ENCODE results near the gene IL13.

IL13 gene

GRCh38 chr5:132687995-132688394, 30.0 kb downstream of the IL13 start:
- H3K9me2 ChIP-seq (replicated peaks; ENCODE audit: control insufficient read depth, low read length): no peaks in the 10 kb centered on the region
- no peaks in the 10 kb centered on the region for H3K36me3 ChIP-seq (ENCODE audit: control insufficient read depth, low read length)
- no peaks in the 10 kb centered on the region for H3K27me3 ChIP-seq (ENCODE audit: control insufficient read depth, low read length)
- no peak for TF ChIP-seq EZH2phosphoT487 (IDR thresholded peaks at IDR 0.05; ENCODE audit: borderline replicate concordance, low read length)
- TF ChIP-seq, protein P1, sequence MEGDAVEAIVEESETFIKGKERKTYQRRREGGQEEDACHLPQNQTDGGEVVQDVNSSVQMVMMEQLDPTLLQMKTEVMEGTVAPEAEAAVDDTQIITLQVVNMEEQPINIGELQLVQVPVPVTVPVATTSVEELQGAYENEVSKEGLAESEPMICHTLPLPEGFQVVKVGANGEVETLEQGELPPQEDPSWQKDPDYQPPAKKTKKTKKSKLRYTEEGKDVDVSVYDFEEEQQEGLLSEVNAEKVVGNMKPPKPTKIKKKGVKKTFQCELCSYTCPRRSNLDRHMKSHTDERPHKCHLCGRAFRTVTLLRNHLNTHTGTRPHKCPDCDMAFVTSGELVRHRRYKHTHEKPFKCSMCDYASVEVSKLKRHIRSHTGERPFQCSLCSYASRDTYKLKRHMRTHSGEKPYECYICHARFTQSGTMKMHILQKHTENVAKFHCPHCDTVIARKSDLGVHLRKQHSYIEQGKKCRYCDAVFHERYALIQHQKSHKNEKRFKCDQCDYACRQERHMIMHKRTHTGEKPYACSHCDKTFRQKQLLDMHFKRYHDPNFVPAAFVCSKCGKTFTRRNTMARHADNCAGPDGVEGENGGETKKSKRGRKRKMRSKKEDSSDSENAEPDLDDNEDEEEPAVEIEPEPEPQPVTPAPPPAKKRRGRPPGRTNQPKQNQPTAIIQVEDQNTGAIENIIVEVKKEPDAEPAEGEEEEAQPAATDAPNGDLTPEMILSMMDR (IDR thresholded peaks at IDR 0.05; ENCODE audit: low read depth, low read length, poor library complexity, severe bottlenecking): no peak
- peak overlapping the region; percentile 55; the same call in 1 of the 2 replicates for H3K27ac ChIP-seq (ENCODE audit: low read depth, low read length)
- peaks cover 37% of the 10 kb centered on the region for H3K4me1 ChIP-seq (ENCODE audit: control insufficient read depth, low read length)
- no peaks in the 10 kb centered on the region for H3K79me2 ChIP-seq (ENCODE audit: control insufficient read depth, low read length)
- H3K9me3 ChIP-seq (ENCODE audit: control insufficient read depth, insufficient read depth, low read length): no peaks in the 10 kb centered on the region
- H3K4me3 ChIP-seq (ENCODE audit: low read length): no peak overlapping the region
- no peaks in the 10 kb centered on the region for H4K20me1 ChIP-seq (ENCODE audit: control insufficient read depth, insufficient read depth, low read depth, low read length)
- peak overlapping the region; percentile 52; the same call in 1 of the 2 replicates for H3K4me2 ChIP-seq (ENCODE audit: low read length)
- no peaks in the 10 kb centered on the region for H3F3A ChIP-seq (ENCODE audit: control insufficient read depth, insufficient read depth)

- Histone ChIP-seq H4K20me1 (ENCODE audit: control insufficient read depth, insufficient read depth, low read depth, low read length) (no peaks in the 10 kb centered on the region), H3K27me3 (ENCODE audit: control insufficient read depth, low read length) (no peaks in the 10 kb centered on the region), H3K4me3 (ENCODE audit: low read length) (peak overlapping the region; percentile 13; the same call in 1 of the 2 replicates), H3K27ac (ENCODE audit: low read depth, low read length) (peak overlapping the region; percentile 55), H3F3A (ENCODE audit: control insufficient read depth, insufficient read depth) (no peaks in the 10 kb centered on the region), H3K9me3 (ENCODE audit: control insufficient read depth, insufficient read depth, low read length) (no peaks in the 10 kb centered on the region), H3K36me3 (ENCODE audit: control insufficient read depth, low read length) (no peaks in the 10 kb centered on the region), H3K79me2 (ENCODE audit: control insufficient read depth, low read length) (no peaks in the 10 kb centered on the region), H3K9me2 (replicated peaks; ENCODE audit: control insufficient read depth, low read length) (no peaks in the 10 kb centered on the region), H3K4me2 (ENCODE audit: low read length) (peak overlapping the region; percentile 52), H3K4me1 (ENCODE audit: control insufficient read depth, low read length) (peaks cover 36% of the 10 kb centered on the region)
- no peak for TF ChIP-seq EZH2phosphoT487 (IDR thresholded peaks at IDR 0.05; ENCODE audit: borderline replicate concordance, low read length)
- TF ChIP-seq, protein P1 (IDR thresholded peaks at IDR 0.05; ENCODE audit: low read depth, low read length, poor library complexity, severe bottlenecking): no peak
These were observed 30.8 kb downstream of the IL13 start for GRCh38 chr5:132688536-132689339.

GRCh38 chr5:132689513-132689912, 31.5 kb downstream of the IL13 start:
- H3F3A ChIP-seq (ENCODE audit: control insufficient read depth, insufficient read depth): no peaks in the 10 kb centered on the region

More at GRCh38 chr5:132689513-132689912, 31.5 kb downstream of the IL13 start:
- Histone ChIP-seq H3K36me3 (ENCODE audit: control insufficient read depth, low read length) (no peaks in the 10 kb centered on the region), H3K4me3 (ENCODE audit: low read length) (peak overlapping the region; percentile 13; the same call in 1 of the 2 replicates), H4K20me1 (ENCODE audit: control insufficient read depth, insufficient read depth, low read depth, low read length) (no peaks in the 10 kb centered on the region), H3K27ac (ENCODE audit: low read depth, low read length) (peak overlapping the region; percentile 55), H3K27me3 (ENCODE audit: control insufficient read depth, low read length) (no peaks in the 10 kb centered on the region), H3K4me1 (ENCODE audit: control insufficient read depth, low read length) (peaks cover 36% of the 10 kb centered on the region), H3K4me2 (ENCODE audit: low read length) (peak overlapping the region; percentile 52), H3K9me3 (ENCODE audit: control insufficient read depth, insufficient read depth, low read length) (no peaks in the 10 kb centered on the region), H3K9me2 (replicated peaks; ENCODE audit: control insufficient read depth, low read length) (no peaks in the 10 kb centered on the region), H3K79me2 (ENCODE audit: control insufficient read depth, low read length) (no peaks in the 10 kb centered on the region)
- TF ChIP-seq EZH2phosphoT487 (IDR thresholded peaks at IDR 0.05; ENCODE audit: borderline replicate concordance, low read length): no peak
- TF ChIP-seq, protein P1 (IDR thresholded peaks at IDR 0.05; ENCODE audit: low read depth, low read length, poor library complexity, severe bottlenecking): no peak
